Measurements from ENCODE around the gene PRRT2.
"Not testable (repeated sequence)": the region's sequence is repeated elsewhere in the genome, so short reads cannot be mapped to it uniquely, and the experiment has no call there.

PRRT2 gene

GRCh38 chr16:29790949-29791844 is 20.8 kb upstream of the PRRT2 start:
- no peak for DNase-seq

DNA sequence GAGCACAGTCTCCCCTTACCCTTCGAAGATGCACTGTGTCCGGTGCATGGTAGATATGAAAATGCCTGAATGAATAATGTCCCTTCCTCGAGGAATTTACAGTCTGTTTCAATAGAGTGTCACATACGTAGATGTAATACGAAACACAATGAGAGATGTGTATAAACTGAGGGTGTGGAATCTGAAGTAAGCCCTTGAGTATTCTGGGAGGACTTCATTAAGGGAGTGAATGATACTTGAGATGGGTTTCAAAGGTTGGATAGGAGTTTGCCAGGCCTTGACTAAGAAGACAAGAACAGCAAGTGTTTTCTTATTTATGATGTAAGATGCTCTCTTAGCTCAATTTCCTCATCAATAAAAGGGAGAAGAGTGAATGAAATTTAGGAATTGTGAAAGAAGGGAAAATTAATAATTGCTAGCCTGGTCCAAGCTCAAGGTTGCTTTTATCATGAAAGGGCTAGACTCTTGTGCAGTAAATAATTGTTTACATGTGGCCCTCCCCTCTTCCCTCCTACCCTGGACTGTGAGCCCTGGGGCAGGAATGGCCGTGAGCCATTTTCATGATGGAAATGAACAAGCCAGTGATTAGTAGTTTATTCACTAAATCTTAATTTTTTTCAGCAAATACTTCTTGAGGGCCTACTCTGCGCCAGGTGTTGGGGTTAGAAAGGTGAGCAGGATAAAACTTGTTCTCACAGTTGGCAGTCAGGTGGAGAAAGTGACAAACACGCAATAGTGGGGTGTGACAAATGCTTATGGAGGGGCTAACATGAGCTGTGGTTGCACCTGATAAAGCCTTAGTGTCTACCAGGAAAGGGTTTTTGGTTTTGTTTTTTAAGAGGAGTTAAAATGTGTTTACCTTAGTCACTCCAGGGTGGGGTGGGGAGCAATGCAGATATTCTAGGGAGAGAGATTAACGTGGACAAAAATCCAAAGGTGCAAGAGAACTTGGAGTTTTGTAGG is 19.9 kb upstream of the PRRT2 start:
- no peak for DNase-seq

GRCh38 chr16:29793153-29793552 is 18.8 kb upstream of the PRRT2 start:
- not testable (repeated sequence) for DNase-seq

GRCh38 chr16:29794231-29794710 is 17.7 kb upstream of the PRRT2 start:
- no peak for DNase-seq

DNA sequence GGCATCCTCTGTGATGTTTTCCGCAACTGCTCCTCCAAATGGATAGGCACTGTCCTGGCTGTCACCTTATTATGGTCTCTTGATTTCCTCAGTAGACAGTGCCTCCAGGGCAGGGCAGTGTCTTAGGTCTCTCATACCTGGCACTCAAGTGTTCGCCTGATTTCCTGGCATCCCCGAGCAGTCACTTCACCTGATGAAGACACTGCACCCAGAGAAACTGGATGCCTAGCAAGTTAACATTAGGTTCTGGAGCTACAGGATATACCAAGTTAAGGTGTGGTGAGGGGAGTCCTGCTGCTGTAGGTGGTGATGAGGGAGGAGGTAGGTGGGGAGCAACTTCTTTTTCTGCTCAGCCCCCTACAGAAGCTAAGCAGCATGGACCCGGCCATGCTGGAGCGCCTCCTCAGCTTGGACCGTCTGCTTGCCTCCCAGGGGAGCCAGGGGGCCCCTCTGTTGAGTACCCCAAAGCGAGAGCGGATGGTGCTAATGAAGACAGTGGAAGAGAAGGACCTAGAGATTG is 9.5 kb upstream of the PRRT2 start:
- DNase-seq: no peak

GRCh38 chr16:29804020-29804419 is 8.0 kb upstream of the PRRT2 start:
- no peak for DNase-seq

DNA sequence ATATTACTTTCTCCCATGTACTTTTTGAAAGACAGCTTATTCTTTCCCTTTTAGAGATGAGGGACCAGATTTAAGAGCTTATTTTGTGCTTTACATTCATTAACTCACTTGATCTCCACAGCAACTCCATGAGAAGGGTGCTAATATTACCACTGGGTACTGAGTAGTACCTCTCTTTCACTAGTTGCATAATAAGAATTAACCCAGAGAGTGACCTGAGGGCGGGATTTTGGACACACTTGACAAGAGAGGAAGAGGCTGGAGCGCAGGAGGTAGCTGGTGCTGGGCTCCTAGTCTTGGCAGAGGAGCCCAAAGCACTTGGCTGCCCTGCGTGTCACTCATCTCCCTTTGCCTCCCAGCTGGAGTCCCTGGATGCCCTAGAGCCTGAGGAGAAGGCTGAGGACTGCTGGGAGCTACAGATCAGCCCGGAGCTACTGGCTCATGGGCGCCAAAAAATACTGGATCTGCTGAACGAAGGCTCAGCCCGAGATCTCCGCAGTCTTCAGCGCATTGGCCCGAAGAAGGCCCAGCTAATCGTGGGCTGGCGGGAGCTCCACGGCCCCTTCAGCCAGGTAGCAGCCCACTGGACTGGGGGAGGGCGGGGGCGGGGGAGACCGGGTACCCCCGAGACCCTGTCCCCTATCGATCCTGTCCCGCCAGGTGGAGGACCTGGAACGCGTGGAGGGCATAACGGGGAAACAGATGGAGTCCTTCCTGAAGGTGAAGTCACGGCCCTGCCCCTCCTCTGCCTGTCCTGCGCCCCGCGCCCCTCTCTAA is 7.3 kb upstream of the PRRT2 start:
- peak; percentile 10 for DNase-seq

GRCh38 chr16:29805232-29806098 is 6.5 kb upstream of the PRRT2 start:
- DNase-seq: peak; percentile 97

- peak; percentile 79 for DNase-seq
Measured at GRCh38 chr16:29806099-29806579, 5.9 kb upstream of the PRRT2 start, which contains the start of gene MAZ. Gene MAZ (plus strand): TSS chr16:29806529. CDS start chr16:29806702, 173 bp downstream.

DNA sequence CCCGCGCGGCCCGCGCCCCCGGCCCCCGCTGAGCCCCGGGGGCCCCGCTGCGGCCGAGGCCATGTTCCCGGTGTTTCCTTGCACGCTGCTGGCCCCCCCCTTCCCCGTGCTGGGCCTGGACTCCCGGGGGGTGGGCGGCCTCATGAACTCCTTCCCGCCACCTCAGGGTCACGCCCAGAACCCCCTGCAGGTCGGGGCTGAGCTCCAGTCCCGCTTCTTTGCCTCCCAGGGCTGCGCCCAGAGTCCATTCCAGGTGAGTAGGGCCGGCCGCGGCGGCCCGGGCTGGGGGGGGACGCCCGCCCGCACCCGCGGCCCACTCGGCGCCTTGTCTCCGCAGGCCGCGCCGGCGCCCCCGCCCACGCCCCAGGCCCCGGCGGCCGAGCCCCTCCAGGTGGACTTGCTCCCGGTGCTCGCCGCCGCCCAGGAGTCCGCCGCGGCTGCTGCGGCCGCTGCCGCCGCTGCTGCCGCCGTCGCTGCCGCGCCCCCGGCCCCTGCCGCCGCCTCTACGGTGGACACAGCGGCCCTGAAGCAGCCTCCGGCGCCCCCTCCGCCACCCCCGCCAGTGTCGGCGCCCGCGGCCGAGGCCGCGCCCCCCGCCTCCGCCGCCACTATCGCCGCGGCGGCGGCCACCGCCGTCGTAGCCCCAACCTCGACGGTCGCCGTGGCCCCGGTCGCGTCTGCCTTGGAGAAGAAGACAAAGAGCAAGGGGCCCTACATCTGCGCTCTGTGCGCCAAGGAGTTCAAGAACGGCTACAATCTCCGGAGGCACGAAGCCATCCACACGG is 5.2 kb upstream of the PRRT2 start:
- DNase-seq: peak; percentile 63

- DNase-seq: peak; percentile 84
Measured at GRCh38 chr16:29807426-29808218, 4.4 kb upstream of the PRRT2 start.

- DNase-seq: peak; percentile 48
Measured at GRCh38 chr16:29808219-29808900, 3.6 kb upstream of the PRRT2 start.

DNA sequence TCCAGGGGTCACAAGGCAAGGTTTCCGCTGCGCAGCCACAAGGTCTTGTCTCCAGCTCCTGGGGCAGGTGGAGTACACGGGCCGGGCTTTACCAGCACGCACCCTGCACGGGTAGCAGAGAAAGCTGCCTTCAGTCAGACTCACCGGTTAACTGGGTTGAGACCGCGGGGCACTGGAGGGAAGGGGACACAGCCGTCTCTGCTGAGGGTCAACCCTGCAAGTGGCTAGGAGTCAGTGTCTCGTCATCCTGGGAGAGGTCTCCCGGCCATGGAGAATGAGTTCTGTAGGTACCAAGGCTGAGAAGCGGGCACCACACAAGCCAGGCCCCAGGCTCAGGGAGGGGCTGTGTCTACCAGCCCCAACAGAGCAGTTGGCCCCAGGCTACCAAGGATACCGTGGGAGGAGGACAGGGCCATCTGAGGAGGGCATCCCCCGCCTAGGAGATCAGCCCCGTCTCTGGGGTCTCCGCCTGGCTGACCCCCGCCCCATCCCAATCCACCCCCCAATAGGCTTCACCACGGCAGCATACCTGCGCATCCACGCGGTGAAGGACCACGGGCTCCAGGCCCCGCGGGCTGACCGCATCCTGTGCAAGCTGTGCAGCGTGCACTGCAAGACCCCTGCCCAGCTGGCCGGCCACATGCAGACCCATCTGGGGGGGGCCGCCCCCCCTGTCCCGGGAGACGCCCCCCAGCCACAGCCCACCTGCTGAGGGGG is 2.8 kb upstream of the PRRT2 start:
- no peak for DNase-seq

- DNase-seq: peak; percentile 36
Measured at GRCh38 chr16:29809850-29810698, 1.9 kb upstream of the PRRT2 start.

DNA sequence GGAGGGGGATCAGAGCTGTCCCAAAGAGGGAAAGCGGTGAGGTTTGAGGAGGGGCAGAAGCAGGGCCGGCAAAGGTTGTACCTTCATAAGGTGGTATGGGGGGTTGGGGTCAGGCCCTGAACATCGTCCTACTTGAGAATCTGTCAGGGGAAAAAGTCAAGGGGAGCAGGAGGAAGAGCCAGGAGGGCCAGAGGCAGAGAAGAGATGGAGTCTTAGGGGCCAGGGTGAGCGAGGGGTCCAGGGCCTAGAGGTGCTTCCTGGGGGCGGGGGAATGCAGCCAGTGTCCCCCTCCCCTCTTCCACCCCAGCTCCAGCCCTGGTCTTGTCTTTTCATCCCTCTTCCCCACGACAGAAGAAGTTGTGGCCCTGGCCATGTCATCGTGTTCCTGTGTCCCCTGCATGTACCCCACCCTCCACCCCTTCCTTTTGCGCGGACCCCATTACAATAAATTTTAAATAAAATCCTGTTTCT is 1.3 kb upstream of the PRRT2 start:
- DNase-seq: no peak

DNA sequence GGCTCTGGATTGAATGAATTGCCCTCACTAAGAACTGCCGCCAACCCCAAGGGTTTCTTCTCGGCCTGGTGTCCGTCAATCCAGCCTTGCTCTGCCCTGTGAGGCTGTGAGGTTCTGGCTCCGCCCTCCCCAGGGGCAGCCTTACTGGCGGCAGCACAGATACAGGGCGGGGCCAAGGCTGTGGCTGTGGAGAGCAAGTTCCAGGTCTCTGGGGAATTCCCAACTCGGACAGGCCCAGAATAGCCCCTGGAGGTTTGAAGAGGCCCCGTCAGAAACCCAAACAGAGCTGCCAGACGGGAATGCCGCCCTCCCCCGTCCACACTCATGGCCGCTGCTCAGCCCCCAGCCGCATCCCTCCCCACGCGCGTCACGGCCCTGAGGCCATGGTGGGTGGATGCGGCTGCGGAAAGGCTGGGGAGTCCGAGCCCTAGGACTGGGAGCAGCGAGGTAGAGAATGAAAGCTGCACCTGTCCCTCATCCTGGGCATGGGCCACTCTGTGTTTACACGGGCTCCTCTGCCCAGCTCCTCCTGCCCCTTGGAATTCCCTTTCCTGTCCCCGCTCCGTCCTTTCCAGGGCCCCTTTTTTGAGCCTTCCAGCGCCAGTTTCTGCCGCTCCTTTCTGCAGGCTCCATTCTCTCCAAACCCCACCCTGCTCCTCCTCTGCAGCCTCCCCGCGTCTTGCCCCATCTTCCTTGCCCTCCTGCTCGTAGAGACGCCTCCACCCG is 660 bp upstream of the PRRT2 start:
- peak; percentile 67 for DNase-seq
